Amniotic stem cell (primary cell): ENCODE data around the gene NAT9.

Experiments
- DNase-seq: peaks from one replicate; lab custom pipeline; 2025; lab: John Stamatoyannopoulos, UW

The NAT9 gene

GRCh38 chr17:74761419-74761818, 14.7 kb downstream of the NAT9 start:
- no peak for DNase-seq

GRCh38 chr17:74760404-74761105, 15.6 kb downstream of the NAT9 start:
- no peak for DNase-seq

- DNase-seq, result no peak
Observed at GRCh38 chr17:74759941-74760340, 16.2 kb downstream of the NAT9 start.

- DNase-seq, result no peak
Observed at GRCh38 chr17:74759243-74759801, 16.8 kb downstream of the NAT9 start.

- DNase-seq, result no peak
Observed at GRCh38 chr17:74758848-74759168, 17.3 kb downstream of the NAT9 start.

- DNase-seq, result no peak
Observed at GRCh38 chr17:74757931-74758847, 18.0 kb downstream of the NAT9 start.

GRCh38 chr17:74757502-74757901, 18.6 kb downstream of the NAT9 start:
- DNase-seq, result no peak

- DNase-seq, result no peak
Observed at GRCh38 chr17:74756891-74757290, 19.3 kb downstream of the NAT9 start.

- no peak for DNase-seq
Observed at GRCh38 chr17:74755533-74755932, 20.6 kb downstream of the NAT9 start.

- DNase-seq, result no peak
Observed at GRCh38 chr17:74754832-74755231, 21.3 kb downstream of the NAT9 start.

- DNase-seq, result no peak
Observed at GRCh38 chr17:74752822-74753401, 23.2 kb downstream of the NAT9 start.

- DNase-seq, result no peak
Observed at GRCh38 chr17:74752415-74752814, 23.7 kb downstream of the NAT9 start.

GRCh38 chr17:74750327-74751069, 25.6 kb downstream of the NAT9 start:
- no peak for DNase-seq

- no peak for DNase-seq
Observed at GRCh38 chr17:74750039-74750326, 26.2 kb downstream of the NAT9 start.

- DNase-seq, result no peak
Observed at GRCh38 chr17:74749279-74750038, 26.7 kb downstream of the NAT9 start.

GRCh38 chr17:74748529-74749278, 27.4 kb downstream of the NAT9 start, which contains the start of gene NHERF1:
Gene NHERF1 (plus strand): TSS chr17:74748628. CDS start chr17:74748847, 219 bp downstream.
- DNase-seq, result peak; percentile 84

GRCh38 chr17:74748279-74748528, 27.9 kb downstream of the NAT9 start:
- no peak for DNase-seq

GRCh38 chr17:74746922-74747321, 29.2 kb downstream of the NAT9 start:
- DNase-seq, result no peak

- DNase-seq, result no peak
Observed at GRCh38 chr17:74746376-74746775, 29.8 kb downstream of the NAT9 start.

- DNase-seq, result no peak
Observed at GRCh38 chr17:74745548-74746177, 30.5 kb downstream of the NAT9 start.
